CD4-positive, alpha-beta memory T cell (primary cell): ENCODE data around the gene PRORP. TPM values are rescaled to one million over a fixed set of nuclear protein-coding genes. Genes with fewer than 3 reads are reported as not detected.

Experiments used
- CTCF ChIA-PET: fragments of 350-600 bp; sonication (Branson Sonifier 250); formaldehyde crosslinking; loops from one replicate; lab custom pipeline; 2021; ENCODE audit warnings: inconsistent platforms; ENCODE audit not compliant: partially characterized antibody; lab: Charles Lee
- POLR2A ChIA-PET: fragments of 350-600 bp; sonication (Branson Sonifier 250); formaldehyde crosslinking; loops from one replicate; lab custom pipeline; 2021; ENCODE audit not compliant: partially characterized antibody; lab: Charles Lee
- DNase-seq, 5 donors: peaks; one replicate each; pipeline versions ENCODE4 v3.0.0 to v3.0.0-alpha.2; 2020 to 2022; ENCODE audit warnings: mixed read lengths in 1 of 5
- H3K27ac ChIP-seq: one replicate; pipeline ENCODE4 v1.7.0; 2013; ENCODE audit warnings: low read depth, low read length
- H3K27me3 ChIP-seq: 2 replicates; pipeline ENCODE4 v1.7.0; 2013; ENCODE audit warnings: mild to moderate bottlenecking, low read length, moderate library complexity; ENCODE audit not compliant: insufficient read depth
- H3K36me3 ChIP-seq: 2 replicates; pipeline ENCODE4 v1.7.0; 2013; ENCODE audit warnings: mild to moderate bottlenecking, low read length, moderate library complexity; ENCODE audit not compliant: insufficient read depth
- H3K4me1 ChIP-seq: 2 replicates; pipeline ENCODE4 v1.7.0; 2013; ENCODE audit warnings: mild to moderate bottlenecking, low read length, moderate library complexity; ENCODE audit not compliant: insufficient read depth
- H3K4me3 ChIP-seq, 2 donors: one replicate each; pipeline ENCODE4 v1.7.0; 2013; ENCODE audit warnings: low read length in 2 of 2, mild to moderate bottlenecking in 1 of 2
- H3K9me3 ChIP-seq, 2 donors: one replicate each; pipeline ENCODE4 v1.7.0; 2013; ENCODE audit warnings: low read length in 2 of 2, control low read depth in 1 of 2; ENCODE audit not compliant: control insufficient read depth in 1 of 2
- H3K27ac Mint-ChIP-seq, 7 donors: one replicate each; pipeline ENCODE4 v1.8.0; 2020 to 2021; ENCODE audit warnings: mixed read lengths in 7 of 7, mild to moderate bottlenecking in 6 of 7, inconsistent platforms in 3 of 7, moderate library complexity in 3 of 7
- H3K27me3 Mint-ChIP-seq, 2 donors: one replicate each; pipeline ENCODE4 v1.8.0; 2020 to 2021; ENCODE audit warnings: mixed read lengths in 2 of 2
- H3K36me3 Mint-ChIP-seq, 2 donors: one replicate each; pipeline ENCODE4 v1.8.0; 2020 to 2021; ENCODE audit warnings: mixed read lengths in 2 of 2, inconsistent platforms in 1 of 2, mild to moderate bottlenecking in 1 of 2
- H3K4me1 Mint-ChIP-seq, 4 donors: one replicate each; pipeline ENCODE4 v1.8.0; 2020 to 2021; ENCODE audit warnings: mixed read lengths in 4 of 4, mild to moderate bottlenecking in 1 of 4
- H3K4me3 Mint-ChIP-seq, 8 donors: one replicate each; pipeline ENCODE4 v1.8.0; 2020 to 2021; ENCODE audit warnings: mixed read lengths in 8 of 8, mild to moderate bottlenecking in 7 of 8, moderate library complexity in 6 of 8, inconsistent platforms in 3 of 8
- H3K9me3 Mint-ChIP-seq, 8 donors: one replicate each; pipeline ENCODE4 v1.8.0; 2020 to 2021; ENCODE audit warnings: mixed read lengths in 8 of 8, mild to moderate bottlenecking in 5 of 8, inconsistent platforms in 3 of 8, moderate library complexity in 1 of 8
- intact Hi-C: fragments of 100-400 bp; cut with micrococcal nuclease; formaldehyde crosslinking; loops from one replicate; pipeline ENCODE4 v1.15.1; 2023
- polyA plus RNA-seq, 2 donors: library from polyadenylated mRNA; unstranded; fragments of 300-500 nt; fragmentation: Illumina TruSeq; gene quantifications; one replicate each; pipeline ENCODE4 v1.2.3, GENCODE V29; 2021
- total RNA-seq, 2 experiments: library from RNA; stranded (reverse); gene quantifications; one replicate each; pipeline ENCODE4 v1.2.3, GENCODE V29; 2021

The PRORP gene
- total RNA-seq (10 to 100 TPM; 38.9 to 39.4 TPM), polyA plus RNA-seq (100 to 1,000 TPM in 1 of 2 donors, 10 to 100 TPM in 1; 84.2 to 121 TPM)

- Histone ChIP-seq H3K4me3 (peak within 1 kb of the TSS; percentile 94 to 99), H3K27me3 (no peaks in the 10 kb centered on the region), H3K27ac (peak within 1 kb of the TSS; percentile 99), H3K9me3 (no peaks in the 10 kb centered on the region), H3K4me1 (peaks cover 72% of the 10 kb centered on the region), H3K36me3 (no peaks in the 10 kb centered on the region)
- peak within 1 kb of the TSS; percentile 97 to 100 (median 98) for H3K4me3 Mint-ChIP-seq
- ChIA-PET CTCF (interaction anchor here (0.6 to 3.4 kb wide), 11 partner anchors 14 to 298 kb away, joined by 3 to 22 read pairs (median 3); partner anchors contain the start of genes NFKBIA and SRP54), POLR2A (interaction anchor here (0.6 to 4.7 kb wide), 28 partner anchors 9 to 704 kb away, joined by 3 to 96 read pairs (median 4); partner anchors contain the start of genes BRMS1L, CFL2, FAM177A1 and NFKBIA)
- intact Hi-C loops = loop anchor here (1.0 to 5.0 kb wide), 12 partner anchors 76 to 704 kb away; partner anchors contain the start of genes BRMS1L, EAPP, FAM177A1 and NFKBIA
- DNase-seq = peak; percentile 93 to 97 (median 95)
- peaks cover 42 to 86% (median 64%) of the 10 kb centered on the region in 4 donors for H3K4me1 Mint-ChIP-seq
- peaks cover 15 to 43% of the 10 kb centered on the region in 2 donors for H3K36me3 Mint-ChIP-seq
- H3K27ac Mint-ChIP-seq = peak within 1 kb of the TSS; percentile 99 to 100 (median 100)
- H3K27me3 Mint-ChIP-seq = no peaks in the 10 kb centered on the region
- H3K9me3 Mint-ChIP-seq = no peaks in the 10 kb centered on the region
Measured at GRCh38 chr14:35121887-35122695, at the start of gene PRORP, which contains the start of gene PPP2R3C. Gene PRORP (plus strand): TSS chr14:35122552. CDS start chr14:35123246, 694 bp downstream. Gene PPP2R3C (minus strand): TSS chr14:35121990. CDS start chr14:35121959, 31 bp downstream.

- Histone ChIP-seq H3K36me3 (peaks cover 4% of the 10 kb centered on the region), H3K4me1 (no peaks in the 10 kb centered on the region), H3K27me3 (no peaks in the 10 kb centered on the region), H3K9me3 (no peaks in the 10 kb centered on the region), H3K27ac (no peak overlapping the region), H3K4me3 (no peak overlapping the region)
- Mint-ChIP-seq H3K4me3 (no peak overlapping the region), H3K27me3 (no peaks in the 10 kb centered on the region), H3K4me1 (peaks cover 0 to 3% (median 1%) of the 10 kb centered on the region in 4 donors), H3K36me3 (peaks cover 25 to 51% of the 10 kb centered on the region in 2 donors), H3K9me3 (peaks cover 0 to 2% (median 0%) of the 10 kb centered on the region in 8 donors), H3K27ac (peak overlapping the region in 1 of 7 donors; percentile 29)
- no peak for DNase-seq
- intact Hi-C loops = no loop called here
- POLR2A ChIA-PET = no interaction called here
- CTCF ChIA-PET = no interaction called here
Measured at GRCh38 chr14:35073486-35073885, 48.9 kb upstream of the PRORP start.

- no peaks in the 10 kb centered on the region for H3K9me3 ChIP-seq
- no peaks in the 10 kb centered on the region for H3K4me1 ChIP-seq
- no peak overlapping the region for H3K4me3 ChIP-seq
- no peak overlapping the region for H3K4me3 Mint-ChIP-seq
- ChIA-PET CTCF (interaction anchor here (1.0 kb wide), 1 partner anchor 406 kb away, joined by 3 read pairs; no protein-coding TSS in a partner anchor), POLR2A (no interaction called here)
- H3K27ac ChIP-seq = no peak overlapping the region
- H3K36me3 ChIP-seq = peaks cover 21% of the 10 kb centered on the region
- intact Hi-C loops = no loop called here
- H3K36me3 Mint-ChIP-seq = peaks cover 11 to 54% of the 10 kb centered on the region in 2 donors
- no peaks in the 10 kb centered on the region for H3K4me1 Mint-ChIP-seq
- H3K9me3 Mint-ChIP-seq = no peaks in the 10 kb centered on the region
- H3K27me3 ChIP-seq = no peaks in the 10 kb centered on the region
- DNase-seq = no peak
- no peaks in the 10 kb centered on the region for H3K27me3 Mint-ChIP-seq
- H3K27ac Mint-ChIP-seq = peak overlapping the region in 1 of 7 donors; percentile 42
Measured at GRCh38 chr14:35078082-35078481, 44.3 kb upstream of the PRORP start.

- CTCF ChIA-PET = no interaction called here
Measured at GRCh38 chr14:35079742-35080141, 42.6 kb upstream of the PRORP start.

GRCh38 chr14:35083530-35084150, 38.7 kb upstream of the PRORP start:
- no peaks in the 10 kb centered on the region for H3K27me3 ChIP-seq
- DNase-seq = no peak
- H3K4me1 ChIP-seq = no peaks in the 10 kb centered on the region
- Mint-ChIP-seq H3K27me3 (no peaks in the 10 kb centered on the region), H3K4me1 (no peaks in the 10 kb centered on the region), H3K4me3 (no peak overlapping the region), H3K36me3 (peaks cover 34 to 68% of the 10 kb centered on the region in 2 donors), H3K9me3 (no peaks in the 10 kb centered on the region), H3K27ac (peak overlapping the region in 1 of 7 donors; percentile 28)
- POLR2A ChIA-PET = no interaction called here
- no peaks in the 10 kb centered on the region for H3K9me3 ChIP-seq
- H3K27ac ChIP-seq = no peak overlapping the region
- intact Hi-C loops = no loop called here
- H3K4me3 ChIP-seq = no peak overlapping the region
- H3K36me3 ChIP-seq = peaks cover 54% of the 10 kb centered on the region
- CTCF ChIA-PET = no interaction called here

More at GRCh38 chr14:35079742-35080141, 42.6 kb upstream of the PRORP start:
- H3K4me1 Mint-ChIP-seq = no peaks in the 10 kb centered on the region
- Histone ChIP-seq H3K27me3 (no peaks in the 10 kb centered on the region), H3K36me3 (peaks cover 24% of the 10 kb centered on the region), H3K27ac (no peak overlapping the region), H3K4me1 (no peaks in the 10 kb centered on the region), H3K9me3 (no peaks in the 10 kb centered on the region), H3K4me3 (no peak overlapping the region)
- DNase-seq = no peak
- intact Hi-C loops = no loop called here
- POLR2A ChIA-PET = no interaction called here
- peaks cover 16 to 58% of the 10 kb centered on the region in 2 donors for H3K36me3 Mint-ChIP-seq
- peak overlapping the region in 2 of 7 donors; percentile 29 to 50 for H3K27ac Mint-ChIP-seq
- no peak overlapping the region for H3K4me3 Mint-ChIP-seq
- H3K27me3 Mint-ChIP-seq = no peaks in the 10 kb centered on the region
- H3K9me3 Mint-ChIP-seq = no peaks in the 10 kb centered on the region

- ChIA-PET CTCF (no interaction called here), POLR2A (no interaction called here)
- no peak overlapping the region for H3K4me3 ChIP-seq
- H3K4me1 ChIP-seq = no peaks in the 10 kb centered on the region
- peaks cover 47% of the 10 kb centered on the region for H3K36me3 ChIP-seq
- DNase-seq = no peak
- Mint-ChIP-seq H3K27me3 (no peaks in the 10 kb centered on the region), H3K4me3 (no peak overlapping the region), H3K4me1 (no peaks in the 10 kb centered on the region), H3K9me3 (no peaks in the 10 kb centered on the region), H3K27ac (peak overlapping the region in 4 of 7 donors; percentile 1 to 65 (median 35)), H3K36me3 (peaks cover 34 to 64% of the 10 kb centered on the region in 2 donors)
- H3K27ac ChIP-seq = no peak overlapping the region
- no peaks in the 10 kb centered on the region for H3K9me3 ChIP-seq
- intact Hi-C loops = no loop called here
- H3K27me3 ChIP-seq = no peaks in the 10 kb centered on the region
Measured at GRCh38 chr14:35085441-35085840, 36.9 kb upstream of the PRORP start.

GRCh38 chr14:35088514-35088913, 33.8 kb upstream of the PRORP start:
- no peaks in the 10 kb centered on the region for H3K4me1 Mint-ChIP-seq
- H3K27ac Mint-ChIP-seq = peak overlapping the region in 1 of 7 donors; percentile 39
- Histone ChIP-seq H3K4me1 (no peaks in the 10 kb centered on the region), H3K27me3 (no peaks in the 10 kb centered on the region), H3K9me3 (no peaks in the 10 kb centered on the region), H3K27ac (no peak overlapping the region), H3K36me3 (peaks cover 34% of the 10 kb centered on the region), H3K4me3 (no peak overlapping the region)
- CTCF ChIA-PET = no interaction called here
- no peak for DNase-seq
- H3K27me3 Mint-ChIP-seq = no peaks in the 10 kb centered on the region
- no peaks in the 10 kb centered on the region for H3K9me3 Mint-ChIP-seq
- intact Hi-C loops = no loop called here
- peaks cover 30 to 57% of the 10 kb centered on the region in 2 donors for H3K36me3 Mint-ChIP-seq
- POLR2A ChIA-PET = no interaction called here
- no peak overlapping the region for H3K4me3 Mint-ChIP-seq
